ENCODE results near the gene GPATCH4.
A peak's percentile ranks its signal among the peaks of the same experiment; 100 is the strongest.

GRCh38 chr1:156583821-156584622, 17.3 kb downstream of the GPATCH4 start:
- TF ChIP-seq, protein P1, sequence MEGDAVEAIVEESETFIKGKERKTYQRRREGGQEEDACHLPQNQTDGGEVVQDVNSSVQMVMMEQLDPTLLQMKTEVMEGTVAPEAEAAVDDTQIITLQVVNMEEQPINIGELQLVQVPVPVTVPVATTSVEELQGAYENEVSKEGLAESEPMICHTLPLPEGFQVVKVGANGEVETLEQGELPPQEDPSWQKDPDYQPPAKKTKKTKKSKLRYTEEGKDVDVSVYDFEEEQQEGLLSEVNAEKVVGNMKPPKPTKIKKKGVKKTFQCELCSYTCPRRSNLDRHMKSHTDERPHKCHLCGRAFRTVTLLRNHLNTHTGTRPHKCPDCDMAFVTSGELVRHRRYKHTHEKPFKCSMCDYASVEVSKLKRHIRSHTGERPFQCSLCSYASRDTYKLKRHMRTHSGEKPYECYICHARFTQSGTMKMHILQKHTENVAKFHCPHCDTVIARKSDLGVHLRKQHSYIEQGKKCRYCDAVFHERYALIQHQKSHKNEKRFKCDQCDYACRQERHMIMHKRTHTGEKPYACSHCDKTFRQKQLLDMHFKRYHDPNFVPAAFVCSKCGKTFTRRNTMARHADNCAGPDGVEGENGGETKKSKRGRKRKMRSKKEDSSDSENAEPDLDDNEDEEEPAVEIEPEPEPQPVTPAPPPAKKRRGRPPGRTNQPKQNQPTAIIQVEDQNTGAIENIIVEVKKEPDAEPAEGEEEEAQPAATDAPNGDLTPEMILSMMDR (IDR thresholded peaks at IDR 0.05 in 2 of 3, conservative IDR thresholded peaks at IDR 0.05 in 1 of 3; ENCODE audit: borderline replicate concordance in 1 of 3, insufficient read depth in 1 of 3, low read depth in 2 of 3, low read length in 2 of 3), result peak; percentile 84 to 94 (median 91)
- TF ChIP-seq RAD21 (IDR thresholded peaks at IDR 0.05; ENCODE audit: low read depth) (peak; percentile 88), POLR2A (IDR thresholded peaks at IDR 0.05; ENCODE audit: borderline replicate concordance, extremely low read depth, insufficient read depth, insufficient read length) (no peak)
- TF ChIP-seq, protein P2, sequence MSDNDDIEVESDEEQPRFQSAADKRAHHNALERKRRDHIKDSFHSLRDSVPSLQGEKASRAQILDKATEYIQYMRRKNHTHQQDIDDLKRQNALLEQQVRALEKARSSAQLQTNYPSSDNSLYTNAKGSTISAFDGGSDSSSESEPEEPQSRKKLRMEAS (IDR thresholded peaks at IDR 0.05), result no peak

Data from HCT116 (cell line).